ENCODE measurements around the gene KRTAP10-2.
"Not testable (repeated sequence)": the region's sequence is repeated elsewhere in the genome, so short reads cannot be mapped to it uniquely, and the experiment has no call there.

The KRTAP10-2 gene

DNA sequence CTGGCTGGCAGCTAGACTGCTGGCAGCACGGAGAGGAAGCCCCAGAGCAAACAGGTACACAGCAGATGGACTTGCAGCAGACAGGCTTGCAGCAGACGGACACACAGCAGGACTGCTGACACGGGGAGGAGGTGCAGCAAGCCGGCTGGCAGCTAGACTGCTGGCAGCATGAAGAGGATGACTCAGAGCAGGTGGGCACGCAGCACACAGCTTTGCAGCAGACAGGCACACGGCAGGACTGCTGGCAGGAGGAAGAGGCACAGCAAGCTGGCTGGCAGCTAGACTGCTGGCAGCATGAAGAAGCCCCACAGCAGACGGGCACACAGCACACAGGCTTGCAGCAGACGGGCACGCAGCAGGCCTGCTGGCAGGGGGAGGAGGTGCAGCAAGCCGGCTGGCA lies 498 bp downstream of the KRTAP10-2 start:
- Histone ChIP-seq H3K9me2 (replicated peaks; ENCODE audit: insufficient read depth, low read length) (no peaks in the 10 kb centered on the region), H3K9ac (ENCODE audit: low read length) (no peak overlapping the region), H3K27ac (ENCODE audit: low read depth, low read length) (no peak overlapping the region), H4K20me1 (ENCODE audit: low read depth, low read length) (no peaks in the 10 kb centered on the region), H2AFZ (ENCODE audit: low read depth, low read length, severe bottlenecking) (no peak overlapping the region), H3F3A (ENCODE audit: insufficient read depth) (no peaks in the 10 kb centered on the region), H3K4me2 (ENCODE audit: low read depth, low read length, poor library complexity, severe bottlenecking) (no peak overlapping the region), H3K4me3 (ENCODE audit: insufficient read depth, low read length, poor library complexity, severe bottlenecking) (no peak overlapping the region), H3K9me3 (ENCODE audit: insufficient read depth, low read length) (0 out of 2 replicates have a peak, but pooled peaks cover 3% of the 10 kb centered on the region), H3K27me3 (ENCODE audit: low read length) (no peaks in the 10 kb centered on the region), H3K79me2 (ENCODE audit: insufficient read depth, low read length) (no peaks in the 10 kb centered on the region), H3K36me3 (ENCODE audit: low read length) (0 out of 2 replicates have a peak, but pooled peaks cover 4% of the 10 kb centered on the region)
- TF ChIP-seq, protein P1, sequence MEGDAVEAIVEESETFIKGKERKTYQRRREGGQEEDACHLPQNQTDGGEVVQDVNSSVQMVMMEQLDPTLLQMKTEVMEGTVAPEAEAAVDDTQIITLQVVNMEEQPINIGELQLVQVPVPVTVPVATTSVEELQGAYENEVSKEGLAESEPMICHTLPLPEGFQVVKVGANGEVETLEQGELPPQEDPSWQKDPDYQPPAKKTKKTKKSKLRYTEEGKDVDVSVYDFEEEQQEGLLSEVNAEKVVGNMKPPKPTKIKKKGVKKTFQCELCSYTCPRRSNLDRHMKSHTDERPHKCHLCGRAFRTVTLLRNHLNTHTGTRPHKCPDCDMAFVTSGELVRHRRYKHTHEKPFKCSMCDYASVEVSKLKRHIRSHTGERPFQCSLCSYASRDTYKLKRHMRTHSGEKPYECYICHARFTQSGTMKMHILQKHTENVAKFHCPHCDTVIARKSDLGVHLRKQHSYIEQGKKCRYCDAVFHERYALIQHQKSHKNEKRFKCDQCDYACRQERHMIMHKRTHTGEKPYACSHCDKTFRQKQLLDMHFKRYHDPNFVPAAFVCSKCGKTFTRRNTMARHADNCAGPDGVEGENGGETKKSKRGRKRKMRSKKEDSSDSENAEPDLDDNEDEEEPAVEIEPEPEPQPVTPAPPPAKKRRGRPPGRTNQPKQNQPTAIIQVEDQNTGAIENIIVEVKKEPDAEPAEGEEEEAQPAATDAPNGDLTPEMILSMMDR (IDR thresholded peaks at IDR 0.05; ENCODE audit: insufficient read depth, low read length, poor library complexity, severe bottlenecking) = no peak
- TF ChIP-seq EZH2phosphoT487 (conservative IDR thresholded peaks at IDR 0.05; ENCODE audit: low read length) = no peak

DNA sequence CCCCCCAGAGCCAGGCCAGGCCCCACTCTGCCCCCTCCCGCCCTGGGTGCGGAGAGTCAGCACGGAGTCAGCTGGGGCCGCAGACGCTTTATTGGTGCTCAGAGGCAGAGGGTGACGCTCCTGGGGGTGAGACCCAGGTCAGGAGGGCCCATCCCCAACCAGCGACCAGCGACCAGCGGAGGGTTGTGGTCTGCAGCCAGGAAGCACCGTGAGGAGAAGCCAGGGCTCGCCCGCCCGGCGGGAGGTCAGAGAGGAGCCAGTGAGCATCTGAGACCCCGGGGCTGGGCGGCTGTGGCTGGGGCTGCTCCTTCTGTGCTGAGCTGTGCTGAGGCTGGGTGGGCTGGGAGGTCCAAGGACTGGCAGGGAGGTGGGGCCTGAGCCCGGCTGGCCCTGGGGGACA lies 1.0 kb downstream of the KRTAP10-2 start:
- H3K9me2 ChIP-seq (replicated peaks; ENCODE audit: insufficient read depth, low read length); H3K9me3 ChIP-seq (ENCODE audit: insufficient read depth, low read length); H3K4me3 ChIP-seq (ENCODE audit: insufficient read depth, low read length, poor library complexity, severe bottlenecking); H3K27ac ChIP-seq (ENCODE audit: low read depth, low read length); H4K20me1 ChIP-seq (ENCODE audit: low read depth, low read length); H3K27me3 ChIP-seq (ENCODE audit: low read length); H3K9ac ChIP-seq (ENCODE audit: low read length); H3F3A ChIP-seq (ENCODE audit: insufficient read depth); H3K79me2 ChIP-seq (ENCODE audit: insufficient read depth, low read length); H3K4me2 ChIP-seq (ENCODE audit: low read depth, low read length, poor library complexity, severe bottlenecking); H3K36me3 ChIP-seq (ENCODE audit: low read length); H2AFZ ChIP-seq (ENCODE audit: low read depth, low read length, severe bottlenecking): not testable (repeated sequence)

DNA sequence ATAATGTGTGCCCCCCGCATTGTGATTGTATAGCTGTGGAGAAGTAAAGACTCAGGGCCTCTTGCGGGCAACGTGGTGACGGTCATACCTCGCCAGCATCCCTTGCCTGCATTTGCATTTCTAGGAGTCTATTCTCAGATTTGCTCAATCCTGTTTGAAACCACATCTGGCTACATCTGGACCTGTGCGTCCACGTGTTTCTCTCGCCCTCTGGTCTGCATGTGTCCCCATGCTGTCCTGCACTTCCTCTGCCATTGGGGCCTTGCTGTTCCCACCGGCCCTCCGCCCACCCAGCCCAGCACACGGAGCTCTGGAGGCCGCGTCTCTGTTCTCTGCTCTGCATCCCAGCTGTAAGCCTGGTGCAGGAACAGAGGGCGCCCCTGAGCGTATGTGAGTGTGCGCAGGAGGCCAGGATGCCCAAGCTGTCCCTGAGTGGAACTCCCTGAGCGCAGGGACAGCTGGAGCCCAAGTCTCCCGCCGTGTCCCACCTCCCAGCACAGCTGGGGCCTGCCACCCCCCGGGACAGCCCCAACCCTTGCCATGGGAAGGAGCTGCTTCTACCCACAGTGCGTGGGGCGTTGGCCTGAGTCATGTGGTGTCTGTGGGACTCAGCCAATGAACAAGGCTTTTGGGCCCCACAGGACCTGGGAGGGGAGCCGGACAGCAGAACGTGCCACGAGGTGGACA lies 1.6 kb downstream of the KRTAP10-2 start:
- H2AFZ ChIP-seq (ENCODE audit: low read depth, low read length, severe bottlenecking) = no peak overlapping the region
- H3K9ac ChIP-seq (ENCODE audit: low read length) = no peak overlapping the region
- H3K27ac ChIP-seq (ENCODE audit: low read depth, low read length) = no peak overlapping the region
- 0 out of 2 replicates have a peak, but pooled peaks cover 4% of the 10 kb centered on the region for H3K36me3 ChIP-seq (ENCODE audit: low read length)
- no peaks in the 10 kb centered on the region for H3K27me3 ChIP-seq (ENCODE audit: low read length)
- no peaks in the 10 kb centered on the region for H3F3A ChIP-seq (ENCODE audit: insufficient read depth)
- TF ChIP-seq EZH2phosphoT487 (conservative IDR thresholded peaks at IDR 0.05; ENCODE audit: low read length) = no peak
- TF ChIP-seq, protein P1 (IDR thresholded peaks at IDR 0.05; ENCODE audit: insufficient read depth, low read length, poor library complexity, severe bottlenecking) = no peak
- H3K9me3 ChIP-seq (ENCODE audit: insufficient read depth, low read length) = 0 out of 2 replicates have a peak, but pooled peaks cover 3% of the 10 kb centered on the region
- no peak overlapping the region for H3K4me2 ChIP-seq (ENCODE audit: low read depth, low read length, poor library complexity, severe bottlenecking)
- H3K79me2 ChIP-seq (ENCODE audit: insufficient read depth, low read length) = no peaks in the 10 kb centered on the region
- no peaks in the 10 kb centered on the region for H4K20me1 ChIP-seq (ENCODE audit: low read depth, low read length)
- H3K9me2 ChIP-seq (replicated peaks; ENCODE audit: insufficient read depth, low read length) = no peaks in the 10 kb centered on the region
- no peak overlapping the region for H3K4me3 ChIP-seq (ENCODE audit: insufficient read depth, low read length, poor library complexity, severe bottlenecking)

DNA sequence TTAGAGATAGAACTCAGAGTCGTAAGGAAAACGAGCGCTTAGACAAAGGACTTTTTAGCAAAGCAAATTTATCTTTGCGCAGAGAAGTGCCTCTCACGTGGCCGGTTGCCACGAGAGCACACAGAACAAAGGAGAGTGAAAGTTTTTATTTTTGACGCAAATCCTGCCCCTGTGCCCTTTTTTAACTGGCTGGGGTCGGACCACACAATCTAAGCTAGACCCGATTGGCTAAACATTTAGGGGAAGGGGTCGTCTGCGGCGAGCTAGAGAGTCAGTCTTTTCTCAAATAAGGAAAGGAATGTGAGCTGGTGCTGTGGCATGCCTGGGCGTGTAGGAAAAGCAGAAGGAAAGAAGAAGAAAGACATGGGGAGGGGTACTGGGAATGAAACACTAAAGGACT lies 2.4 kb downstream of the KRTAP10-2 start:
- no peak for TF ChIP-seq EZH2phosphoT487 (conservative IDR thresholded peaks at IDR 0.05; ENCODE audit: low read length)
- TF ChIP-seq, protein P1 (IDR thresholded peaks at IDR 0.05; ENCODE audit: insufficient read depth, low read length, poor library complexity, severe bottlenecking) = no peak
- H2AFZ ChIP-seq (ENCODE audit: low read depth, low read length, severe bottlenecking) = no peak overlapping the region
- no peak overlapping the region for H3K4me2 ChIP-seq (ENCODE audit: low read depth, low read length, poor library complexity, severe bottlenecking)
- H3K36me3 ChIP-seq (ENCODE audit: low read length) = 0 out of 2 replicates have a peak, but pooled peaks cover 4% of the 10 kb centered on the region
- no peak overlapping the region for H3K9ac ChIP-seq (ENCODE audit: low read length)
- no peaks in the 10 kb centered on the region for H3K9me2 ChIP-seq (replicated peaks; ENCODE audit: insufficient read depth, low read length)
- H3K27me3 ChIP-seq (ENCODE audit: low read length) = no peaks in the 10 kb centered on the region
- no peak overlapping the region for H3K4me3 ChIP-seq (ENCODE audit: insufficient read depth, low read length, poor library complexity, severe bottlenecking)
- no peaks in the 10 kb centered on the region for H3F3A ChIP-seq (ENCODE audit: insufficient read depth)
- no peaks in the 10 kb centered on the region for H3K79me2 ChIP-seq (ENCODE audit: insufficient read depth, low read length)
- H4K20me1 ChIP-seq (ENCODE audit: low read depth, low read length) = no peaks in the 10 kb centered on the region
- 0 out of 2 replicates have a peak, but pooled peaks cover 3% of the 10 kb centered on the region for H3K9me3 ChIP-seq (ENCODE audit: insufficient read depth, low read length)
- H3K27ac ChIP-seq (ENCODE audit: low read depth, low read length) = no peak overlapping the region
